Large intestine (tissue), 3 donors: ENCODE results near the gene TBXAS1. TPM values are rescaled to one million over a fixed set of nuclear protein-coding genes. Genes with fewer than 3 reads are reported as not detected.

Experiments used
- DNase-seq, 2 donors: peaks; one replicate each; pipeline versions ENCODE4 v3.0.0 to v3.0.0-alpha.2; 2013
- H3K27ac ChIP-seq: one replicate; pipeline ENCODE4 v1.5.1; 2013; ENCODE audit warnings: low read length
- H3K27me3 ChIP-seq: 2 replicates; pipeline ENCODE4 v1.6.1; 2013; ENCODE audit warnings: low read length; ENCODE audit not compliant: control insufficient read depth, insufficient read depth
- H3K36me3 ChIP-seq: 2 replicates; pipeline ENCODE4 v1.6.1; 2013; ENCODE audit warnings: low read length; ENCODE audit not compliant: control insufficient read depth, insufficient read depth
- H3K4me1 ChIP-seq: one replicate; pipeline ENCODE4 v1.6.1; 2013; ENCODE audit warnings: low read length; ENCODE audit not compliant: control insufficient read depth, insufficient read depth
- H3K4me3 ChIP-seq: one replicate; pipeline ENCODE4 v1.5.1; 2013; ENCODE audit warnings: low read length
- H3K9me3 ChIP-seq: one replicate; pipeline ENCODE4 v1.6.1; 2013; ENCODE audit warnings: mild to moderate bottlenecking, low read depth, low read length, moderate library complexity; ENCODE audit not compliant: control insufficient read depth
- WGBS: methylation state at CpG from one replicate; pipeline ENCODE4 v1.1.5; 2013; ENCODE audit warnings: low lambda C conversion rate; ENCODE audit not compliant: insufficient coverage; 5-methylcytosine and 5-hydroxymethylcytosine counted together
- polyA plus RNA-seq: library from polyadenylated mRNA; unstranded; fragments of 120-200 nt; gene quantifications from one replicate; pipeline ENCODE4 v1.2.1, GENCODE V29; 2013

Gene TBXAS1
- polyA plus RNA-seq, 1 donor, result 9.6 TPM

GRCh38 chr7:139804571-139804970 is 24.5 kb upstream of the TBXAS1 start:
- DNase-seq, result no peak
- H3K36me3 ChIP-seq, result no peaks in the 10 kb centered on the region
- H3K27ac ChIP-seq, result no peak overlapping the region
- no peak overlapping the region for H3K4me3 ChIP-seq
- no peaks in the 10 kb centered on the region for H3K9me3 ChIP-seq
- WGBS, result no CpG with 5 or more reads among the region's 1 CpG
- no peaks in the 10 kb centered on the region for H3K4me1 ChIP-seq
- no peaks in the 10 kb centered on the region for H3K27me3 ChIP-seq

- no peaks in the 10 kb centered on the region for H3K27me3 ChIP-seq
- WGBS, result no CpG with 5 or more reads among the region's 3 CpGs
- no peak overlapping the region for H3K27ac ChIP-seq
- H3K4me3 ChIP-seq, result no peak overlapping the region
- H3K4me1 ChIP-seq, result no peaks in the 10 kb centered on the region
- no peaks in the 10 kb centered on the region for H3K9me3 ChIP-seq
- no peak for DNase-seq
- no peaks in the 10 kb centered on the region for H3K36me3 ChIP-seq
Measured at GRCh38 chr7:139807009-139807408, 22.1 kb upstream of the TBXAS1 start.

GRCh38 chr7:139808427-139808826 is 20.6 kb upstream of the TBXAS1 start:
- no peaks in the 10 kb centered on the region for H3K4me1 ChIP-seq
- no peak overlapping the region for H3K27ac ChIP-seq
- H3K9me3 ChIP-seq, result no peaks in the 10 kb centered on the region
- DNase-seq, result no peak
- no CpG with 5 or more reads among the region's 3 CpGs for WGBS
- H3K4me3 ChIP-seq, result no peak overlapping the region
- no peaks in the 10 kb centered on the region for H3K36me3 ChIP-seq
- H3K27me3 ChIP-seq, result no peaks in the 10 kb centered on the region

GRCh38 chr7:139808846-139809442 is 20.1 kb upstream of the TBXAS1 start:
- DNase-seq, result no peak
- no peaks in the 10 kb centered on the region for H3K4me1 ChIP-seq
- H3K27me3 ChIP-seq, result no peaks in the 10 kb centered on the region
- no peak overlapping the region for H3K27ac ChIP-seq
- H3K36me3 ChIP-seq, result no peaks in the 10 kb centered on the region
- H3K4me3 ChIP-seq, result no peak overlapping the region
- H3K9me3 ChIP-seq, result no peaks in the 10 kb centered on the region

- H3K4me3 ChIP-seq, result no peak overlapping the region
- DNase-seq, result no peak
- no peaks in the 10 kb centered on the region for H3K36me3 ChIP-seq
- no peaks in the 10 kb centered on the region for H3K4me1 ChIP-seq
- no peak overlapping the region for H3K27ac ChIP-seq
- H3K9me3 ChIP-seq, result no peaks in the 10 kb centered on the region
- WGBS, result 50% methylated on average over 1 of the region's 2 CpGs
- no peaks in the 10 kb centered on the region for H3K27me3 ChIP-seq
Measured at GRCh38 chr7:139811066-139811465, 18.0 kb upstream of the TBXAS1 start.

- H3K4me1 ChIP-seq, result no peaks in the 10 kb centered on the region
- no peaks in the 10 kb centered on the region for H3K27me3 ChIP-seq
- H3K9me3 ChIP-seq, result peaks cover 3% of the 10 kb centered on the region
- DNase-seq, result no peak
- H3K27ac ChIP-seq, result no peak overlapping the region
- no peak overlapping the region for H3K4me3 ChIP-seq
- no peaks in the 10 kb centered on the region for H3K36me3 ChIP-seq
- 100% methylated on average over 2 of the region's 6 CpGs for WGBS
Measured at GRCh38 chr7:139813151-139813550, 15.9 kb upstream of the TBXAS1 start.

GRCh38 chr7:139813689-139814088 is 15.4 kb upstream of the TBXAS1 start:
- WGBS, result 80% methylated on average over 1 of the region's 2 CpGs
- H3K4me1 ChIP-seq, result no peaks in the 10 kb centered on the region
- no peak for DNase-seq

GRCh38 chr7:139817249-139817648 is 11.8 kb upstream of the TBXAS1 start:
- Histone ChIP-seq H3K9me3 (peaks cover 3% of the 10 kb centered on the region), H3K4me1 (no peaks in the 10 kb centered on the region), H3K4me3 (no peak overlapping the region), H3K27ac (no peak overlapping the region), H3K27me3 (peaks cover 4% of the 10 kb centered on the region), H3K36me3 (no peaks in the 10 kb centered on the region)
- no CpG with 5 or more reads among the region's 10 CpGs for WGBS
- DNase-seq, result no peak

More at GRCh38 chr7:139813689-139814088, 15.4 kb upstream of the TBXAS1 start:
- Histone ChIP-seq H3K9me3 (peaks cover 3% of the 10 kb centered on the region), H3K36me3 (no peaks in the 10 kb centered on the region), H3K4me3 (no peak overlapping the region), H3K27me3 (no peaks in the 10 kb centered on the region), H3K27ac (no peak overlapping the region)

- H3K4me1 ChIP-seq, result no peaks in the 10 kb centered on the region
- H3K9me3 ChIP-seq, result peaks cover 3% of the 10 kb centered on the region
- DNase-seq, result no peak
- H3K4me3 ChIP-seq, result no peak overlapping the region
- WGBS, result no CpG with 5 or more reads among the region's 4 CpGs
- H3K36me3 ChIP-seq, result no peaks in the 10 kb centered on the region
- peaks cover 6% of the 10 kb centered on the region for H3K27me3 ChIP-seq
- H3K27ac ChIP-seq, result no peak overlapping the region
Measured at GRCh38 chr7:139820089-139820488, 9.0 kb upstream of the TBXAS1 start.

GRCh38 chr7:139821349-139822105 is 7.5 kb upstream of the TBXAS1 start:
- peaks cover 3% of the 10 kb centered on the region for H3K9me3 ChIP-seq
- DNase-seq, result peak in 1 of 2 donors; percentile 20
- H3K27ac ChIP-seq, result no peak overlapping the region
- H3K27me3 ChIP-seq, result peaks cover 11% of the 10 kb centered on the region
- H3K4me1 ChIP-seq, result no peaks in the 10 kb centered on the region
- no CpG with 5 or more reads among the region's 14 CpGs for WGBS
- no peaks in the 10 kb centered on the region for H3K36me3 ChIP-seq
- H3K4me3 ChIP-seq, result no peak overlapping the region

- Histone ChIP-seq H3K4me3 (no peak overlapping the region), H3K9me3 (no peaks in the 10 kb centered on the region), H3K27me3 (peaks cover 11% of the 10 kb centered on the region), H3K4me1 (no peaks in the 10 kb centered on the region), H3K36me3 (no peaks in the 10 kb centered on the region), H3K27ac (no peak overlapping the region)
- 100% methylated on average over 3 of the region's 9 CpGs for WGBS
- no peak for DNase-seq
Measured at GRCh38 chr7:139822855-139823254, 6.2 kb upstream of the TBXAS1 start.
